Measurements from ENCODE around the gene SPACDR.
"Not testable (repeated sequence)": the region's sequence is repeated elsewhere in the genome, so short reads cannot be mapped to it uniquely, and the experiment has no call there.

Gene SPACDR, protein sequence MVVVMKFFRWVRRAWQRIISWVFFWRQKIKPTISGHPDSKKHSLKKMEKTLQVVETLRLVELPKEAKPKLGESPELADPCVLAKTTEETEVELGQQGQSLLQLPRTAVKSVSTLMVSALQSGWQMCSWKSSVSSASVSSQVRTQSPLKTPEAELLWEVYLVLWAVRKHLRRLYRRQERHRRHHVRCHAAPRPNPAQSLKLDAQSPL

DNA sequence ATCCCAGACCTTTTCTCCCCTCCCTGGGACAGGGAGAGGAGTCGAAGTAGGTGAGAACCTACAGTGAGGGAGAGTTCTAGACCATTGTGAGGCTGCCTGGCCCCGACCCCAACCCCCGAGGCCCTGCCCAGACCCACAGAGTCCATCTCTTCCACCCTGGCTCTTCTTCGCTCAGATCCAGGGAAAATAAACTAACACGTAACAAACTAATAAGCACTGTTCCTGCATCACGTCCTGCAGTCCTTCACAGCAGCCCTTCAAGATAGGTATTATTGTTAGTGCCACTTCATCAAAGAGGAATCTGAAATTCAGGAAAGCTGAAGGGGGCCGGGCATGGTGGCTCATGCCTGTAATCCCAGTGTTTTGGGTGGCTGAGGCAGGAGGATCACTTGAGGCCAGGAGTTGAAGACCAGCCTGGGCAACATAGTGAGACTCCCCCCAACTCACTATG lies at the start of gene SPACDR:
Gene SPACDR (minus strand): TSS at position 51 of the 451 bp plus-strand sequence. CDS start 235 bp downstream, outside the sequence.
- no peak for DNase-seq (ENCODE audit: low spot score)

DNA sequence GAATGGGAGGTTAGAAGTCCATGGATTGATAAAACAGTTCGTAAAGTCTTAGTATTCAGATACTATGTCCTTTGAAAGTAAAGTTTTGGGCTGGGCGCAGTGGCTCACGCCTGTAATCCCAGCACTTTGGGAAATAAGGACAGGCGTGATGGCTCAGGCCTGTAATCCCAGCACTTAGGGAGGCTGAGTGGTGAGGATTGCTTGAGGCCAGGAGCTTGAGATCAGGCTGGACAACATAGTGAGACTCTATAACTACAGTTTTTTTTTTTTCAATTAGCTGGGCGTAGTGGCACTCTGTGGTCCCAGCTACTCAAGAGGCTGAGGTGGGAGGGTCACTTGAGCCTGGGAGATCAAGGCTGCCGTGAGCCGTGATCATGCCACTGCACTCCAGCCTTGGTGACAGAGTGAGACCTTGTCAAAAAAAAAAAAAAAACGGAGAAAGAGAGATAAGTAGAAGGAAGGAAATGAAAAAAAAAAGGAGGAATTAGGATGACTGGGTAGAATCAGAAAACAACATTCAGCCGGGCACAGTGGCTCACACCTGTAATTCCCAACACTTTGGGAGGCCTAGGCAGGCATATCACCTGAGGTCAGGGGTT lies 49.3 kb upstream of the SPACDR start:
- no peak for DNase-seq (ENCODE audit: low spot score)

DNA sequence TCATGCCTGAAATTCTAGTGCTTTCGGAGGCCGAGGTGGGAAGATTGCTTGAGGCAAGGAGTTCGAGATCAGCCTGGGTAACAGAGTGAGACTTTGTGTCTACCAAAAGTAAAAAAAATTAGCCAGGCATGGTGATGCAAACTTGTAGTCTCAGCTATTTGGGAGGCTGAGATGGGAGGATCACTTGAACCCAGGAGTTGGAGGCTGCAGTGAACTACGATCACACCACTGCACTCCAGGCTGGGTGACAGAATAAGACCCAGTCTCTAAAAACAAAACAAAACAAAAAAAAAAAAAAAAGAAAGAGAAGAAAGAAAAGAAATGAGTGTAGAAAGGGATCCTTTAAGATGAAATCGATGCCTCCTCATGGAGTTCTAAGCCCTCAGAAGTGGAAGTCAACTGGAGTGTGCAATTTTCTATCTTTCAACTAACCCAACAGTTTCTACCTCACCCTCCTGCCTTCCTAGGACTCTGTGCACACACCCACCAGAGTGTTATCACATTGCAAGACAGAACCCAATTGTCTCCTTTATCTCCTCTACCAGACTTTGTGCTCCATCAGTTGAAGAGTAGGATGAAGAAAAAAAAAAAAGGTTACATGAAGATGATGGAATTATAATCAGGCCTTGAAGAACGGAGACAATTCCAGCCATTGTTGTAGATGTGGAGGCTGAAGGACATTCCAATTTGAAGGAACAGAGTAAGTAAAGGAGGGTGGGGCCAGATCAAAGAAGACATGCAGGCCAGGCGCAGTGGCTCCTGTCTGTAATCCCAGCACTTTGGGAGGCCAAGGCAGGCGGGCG lies 46.6 kb upstream of the SPACDR start:
- DNase-seq (ENCODE audit: low spot score) = no peak

DNA sequence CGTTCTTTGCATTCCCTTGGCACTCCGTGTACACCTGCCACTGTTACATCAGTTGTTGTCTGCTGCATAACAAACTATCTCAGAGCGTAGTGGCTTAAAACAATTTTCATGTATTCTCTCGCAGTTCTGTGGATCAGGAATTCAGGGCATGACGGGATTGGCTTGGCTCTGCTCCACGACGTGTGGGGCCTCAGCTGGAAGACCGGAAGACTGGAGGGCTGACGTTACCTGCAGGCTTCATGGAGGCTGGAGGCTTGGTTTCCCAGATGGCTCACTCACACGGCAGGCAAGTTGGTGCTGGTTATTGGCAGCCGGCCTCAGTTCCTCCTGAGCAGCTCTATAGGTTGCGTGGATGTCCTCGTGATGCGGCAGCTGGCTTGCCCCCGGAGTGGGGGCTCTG lies 45.2 kb upstream of the SPACDR start:
- DNase-seq (ENCODE audit: low spot score) = no peak

DNA sequence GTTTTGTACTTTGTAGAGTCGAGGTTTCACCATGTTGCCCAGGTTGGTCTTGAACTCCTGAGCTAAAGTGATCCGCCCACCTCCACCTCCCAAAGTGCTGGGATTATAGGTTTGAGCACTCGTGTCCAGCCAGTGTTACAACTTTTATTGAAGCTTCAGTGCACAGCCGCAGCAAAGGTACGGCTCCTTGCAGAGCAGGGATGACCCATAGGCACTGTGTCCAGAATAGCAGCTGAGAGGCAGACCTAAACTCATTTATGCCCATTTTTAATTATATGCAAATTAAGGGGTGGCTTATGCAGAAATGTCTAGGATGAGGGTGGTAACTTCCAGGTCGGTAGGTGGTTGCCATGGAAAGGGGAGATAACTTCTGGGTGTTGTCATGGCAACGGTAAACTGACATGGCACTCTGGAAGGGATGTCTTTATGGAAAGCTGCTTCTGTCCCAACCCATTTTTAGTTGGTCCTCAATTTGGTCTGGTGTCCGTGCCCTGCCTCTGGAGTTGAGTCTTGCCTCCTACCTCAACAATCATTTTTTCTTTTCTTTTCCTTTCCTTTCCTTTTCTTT lies 42.4 kb upstream of the SPACDR start:
- peak; percentile 27 for DNase-seq (ENCODE audit: low spot score)

DNA sequence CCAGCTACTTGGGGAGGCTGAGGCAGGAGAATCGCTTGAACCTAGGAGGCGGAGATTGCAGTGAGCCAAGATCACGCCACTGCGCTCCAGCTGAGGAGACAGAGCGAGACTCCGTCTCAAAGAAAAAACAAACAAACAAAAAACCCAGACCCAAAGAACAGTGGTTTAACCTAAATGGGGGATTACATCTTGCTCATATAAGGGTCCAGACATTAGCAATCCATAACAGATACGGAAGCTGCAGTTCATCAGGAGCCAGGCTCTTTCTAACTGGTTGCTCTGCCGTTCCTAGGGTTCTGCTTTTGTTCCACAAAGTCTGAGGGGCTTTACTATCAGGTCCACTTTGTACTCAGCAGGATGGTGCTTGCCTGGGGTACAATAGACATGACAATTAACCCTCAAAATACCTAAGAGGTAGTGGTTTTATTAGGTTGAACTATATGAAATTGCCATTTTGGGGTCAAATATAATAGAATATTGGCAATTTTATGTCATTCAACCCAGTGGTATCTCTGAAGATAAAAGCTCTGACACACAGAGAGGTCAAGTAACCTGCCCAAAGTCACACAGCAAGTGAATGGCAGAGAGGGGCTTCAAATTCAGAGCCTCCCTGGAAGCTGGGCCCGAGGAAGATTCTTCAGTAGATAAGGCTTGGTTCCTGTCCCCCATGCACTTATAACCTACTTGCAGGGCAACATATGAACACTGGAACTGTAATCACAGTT lies 41.0 kb upstream of the SPACDR start:
- no peak for DNase-seq (ENCODE audit: low spot score)

DNA sequence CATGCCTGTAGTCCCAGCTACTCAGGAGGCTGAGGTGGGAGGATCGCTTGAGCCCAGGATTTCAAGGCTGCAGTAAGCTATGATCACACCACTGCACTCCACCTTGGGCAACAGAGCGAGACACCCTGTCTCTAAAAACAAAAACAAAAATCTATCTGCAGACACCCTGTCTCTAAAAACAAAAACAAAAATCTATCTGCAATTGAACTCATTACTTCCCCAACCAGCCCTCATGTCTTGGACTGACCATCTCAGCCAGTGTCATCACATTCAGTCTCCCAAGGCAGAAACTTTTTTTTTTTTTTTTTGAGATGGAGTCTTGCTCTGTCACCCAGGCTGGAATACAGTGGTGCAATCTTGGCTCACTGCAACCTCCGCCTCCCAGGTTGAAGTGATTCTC lies 40.0 kb upstream of the SPACDR start:
- not testable (repeated sequence) for DNase-seq (ENCODE audit: low spot score)

DNA sequence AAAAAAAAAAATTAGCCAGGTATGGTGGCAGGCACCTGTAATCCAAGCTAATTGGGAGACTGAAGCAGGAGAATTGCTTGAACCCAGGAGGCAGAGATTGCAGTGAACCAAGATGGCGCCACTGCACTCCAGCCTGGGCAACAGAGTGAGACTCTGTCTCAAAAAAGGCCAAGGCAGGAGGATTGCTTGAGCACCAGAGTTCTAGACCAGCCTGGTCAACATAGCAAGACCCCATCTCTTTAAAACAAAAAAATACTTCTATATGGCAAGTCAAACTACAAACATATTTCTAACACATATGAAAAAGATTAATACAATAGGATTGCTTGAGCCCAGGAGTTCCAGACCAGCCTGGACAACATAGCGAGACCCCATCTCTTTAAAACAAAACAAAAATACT lies 36.7 kb upstream of the SPACDR start:
- DNase-seq (ENCODE audit: low spot score) = not testable (repeated sequence)

DNA sequence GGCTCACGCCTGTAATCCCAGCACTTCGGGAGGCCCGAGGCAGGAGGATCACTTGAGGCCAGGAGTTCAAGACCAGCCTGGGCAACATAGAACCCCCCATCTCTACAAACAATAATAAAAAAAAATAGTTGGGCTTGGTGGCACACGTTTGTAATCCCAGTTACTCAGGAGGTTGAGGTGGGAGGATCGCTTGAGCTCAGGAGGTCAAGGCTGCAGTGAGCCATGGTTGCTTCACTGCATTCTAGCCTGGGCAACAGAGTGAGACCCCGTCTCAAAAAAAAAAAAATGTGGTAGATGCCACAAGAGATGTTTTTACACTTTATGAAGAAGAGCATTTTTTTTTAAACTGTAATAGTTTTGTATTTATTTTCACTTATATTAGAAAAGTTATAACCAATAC lies 32.4 kb upstream of the SPACDR start:
- DNase-seq (ENCODE audit: low spot score) = no peak

DNA sequence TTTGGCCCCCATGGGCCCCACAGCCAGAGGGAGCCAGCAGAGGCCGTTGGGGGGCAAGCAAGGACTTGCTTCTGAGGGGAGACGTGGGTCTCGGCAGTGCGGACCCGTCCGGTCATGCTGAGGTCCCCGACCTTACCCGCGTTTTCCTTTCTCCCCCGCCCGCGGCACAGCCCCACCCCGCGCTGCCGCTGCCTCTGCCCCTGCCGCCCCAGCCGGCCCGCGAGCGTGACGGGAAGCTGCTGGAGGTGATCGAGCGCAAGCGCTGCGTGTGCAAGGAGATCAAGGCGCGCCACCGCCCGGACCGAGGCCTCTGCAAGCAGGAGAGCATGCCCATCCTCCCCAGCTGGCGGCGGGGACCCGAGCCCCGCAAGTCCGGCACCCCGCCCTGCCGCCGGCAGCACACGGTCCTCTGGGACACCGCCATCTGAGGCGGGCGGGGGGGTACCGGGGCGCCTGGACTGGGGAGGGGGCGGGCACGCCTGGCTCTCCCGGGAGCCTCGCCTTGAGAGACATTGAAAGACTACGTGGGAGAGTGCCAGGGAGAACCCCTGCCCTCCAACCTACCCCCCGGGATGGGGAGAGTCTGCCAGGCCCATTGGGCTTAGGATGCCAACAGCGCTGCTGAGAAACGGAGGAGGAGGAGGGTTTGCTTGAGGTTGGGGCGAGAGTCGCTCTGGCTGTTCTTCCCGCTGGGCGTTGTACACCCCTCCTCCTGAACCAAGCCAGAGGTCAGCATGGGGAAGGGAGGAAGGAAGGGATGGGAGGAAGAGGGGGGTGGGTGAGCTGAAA lies 29.6 kb upstream of the SPACDR start:
- DNase-seq (ENCODE audit: low spot score) = no peak

DNA sequence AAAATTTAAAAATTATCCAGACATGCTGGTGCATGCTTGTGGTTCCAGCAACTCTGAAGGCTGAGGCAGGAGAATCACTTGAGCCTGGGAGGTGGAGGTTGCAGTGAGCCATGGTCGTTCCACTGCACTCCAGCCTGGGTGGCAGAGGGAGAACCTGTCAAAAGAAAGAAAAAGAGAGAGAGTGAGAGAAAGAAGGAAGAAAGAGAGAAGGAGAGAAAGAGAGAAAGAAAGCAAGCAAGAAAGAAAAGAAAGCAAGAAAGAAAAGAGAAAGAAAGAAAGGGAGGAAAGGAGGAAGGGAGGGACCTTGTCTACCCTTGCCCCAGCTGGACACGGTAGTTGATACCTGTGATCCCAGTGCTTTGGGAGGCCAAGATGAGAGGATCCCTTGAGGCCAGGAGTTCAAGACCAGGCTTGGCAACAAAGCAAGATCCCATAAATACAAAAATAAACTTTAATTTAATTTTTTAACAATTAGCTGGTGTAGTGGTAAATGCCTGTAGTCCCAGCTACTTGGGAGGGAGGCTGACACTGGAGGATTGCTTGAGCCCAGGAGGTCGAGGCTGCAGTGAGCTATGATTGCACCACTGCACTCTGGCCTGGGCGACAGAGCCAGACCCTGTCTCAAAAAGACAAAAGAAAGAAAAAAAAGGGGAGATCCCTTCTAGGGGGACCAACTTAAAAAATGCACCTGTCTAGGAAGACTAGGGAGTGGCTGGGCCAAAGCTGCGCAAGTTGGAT lies 28.8 kb upstream of the SPACDR start:
- DNase-seq (ENCODE audit: low spot score) = no peak

DNA sequence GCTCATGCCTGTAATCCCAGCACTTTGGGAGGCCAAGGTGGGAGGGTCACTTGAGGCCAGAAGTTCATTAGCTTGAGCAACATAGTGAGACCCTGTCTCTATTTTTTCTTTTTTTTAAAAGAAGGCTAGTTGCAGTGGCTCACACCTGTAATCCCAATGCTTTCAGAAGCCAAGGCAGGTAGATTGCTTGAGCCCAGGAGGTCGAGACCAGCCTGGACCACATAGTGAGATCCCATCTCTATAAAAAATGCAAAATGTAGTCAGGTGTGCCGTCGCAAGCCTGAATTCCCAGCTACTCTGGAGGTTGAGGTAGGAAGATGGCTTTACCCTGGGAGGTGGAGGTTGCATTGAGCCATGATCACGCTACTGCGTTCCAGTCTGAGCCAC lies 27.1 kb upstream of the SPACDR start:
- no peak for DNase-seq (ENCODE audit: low spot score)

DNA sequence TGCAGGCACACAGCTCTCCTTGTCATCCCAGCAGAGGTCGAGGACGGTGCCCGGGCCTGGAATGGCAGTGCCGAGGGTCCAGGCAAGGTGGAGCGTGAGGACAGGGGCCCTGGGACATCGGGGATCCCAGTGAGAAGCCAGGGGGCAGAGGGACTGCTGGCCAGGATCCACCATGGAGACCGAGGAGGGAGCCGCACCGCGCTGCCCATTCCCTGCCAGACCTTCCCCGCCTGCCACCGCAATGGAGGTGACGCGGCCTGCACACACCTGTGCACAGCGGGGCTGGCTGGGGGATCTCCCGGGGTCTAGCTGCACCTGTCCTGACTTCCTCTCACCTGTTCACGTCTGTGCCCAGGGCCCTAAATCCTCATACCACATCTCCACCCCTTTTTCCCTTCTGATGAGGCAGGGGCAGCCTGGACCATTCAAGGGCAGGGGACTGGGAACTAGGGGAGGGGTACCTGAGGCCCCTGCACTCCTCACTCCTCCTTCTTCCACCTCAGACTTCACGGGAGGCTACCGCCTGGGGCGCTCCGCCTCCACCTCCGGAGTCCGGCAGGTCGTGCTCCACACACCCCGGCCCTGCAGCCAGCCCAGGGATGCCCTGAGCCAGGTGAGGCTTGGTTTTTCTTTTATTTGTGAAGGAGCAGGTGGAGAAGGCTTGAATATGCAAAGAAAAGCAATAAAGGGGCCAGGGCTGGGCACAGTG lies 26.6 kb upstream of the SPACDR start:
- no peak for DNase-seq (ENCODE audit: low spot score)

DNA sequence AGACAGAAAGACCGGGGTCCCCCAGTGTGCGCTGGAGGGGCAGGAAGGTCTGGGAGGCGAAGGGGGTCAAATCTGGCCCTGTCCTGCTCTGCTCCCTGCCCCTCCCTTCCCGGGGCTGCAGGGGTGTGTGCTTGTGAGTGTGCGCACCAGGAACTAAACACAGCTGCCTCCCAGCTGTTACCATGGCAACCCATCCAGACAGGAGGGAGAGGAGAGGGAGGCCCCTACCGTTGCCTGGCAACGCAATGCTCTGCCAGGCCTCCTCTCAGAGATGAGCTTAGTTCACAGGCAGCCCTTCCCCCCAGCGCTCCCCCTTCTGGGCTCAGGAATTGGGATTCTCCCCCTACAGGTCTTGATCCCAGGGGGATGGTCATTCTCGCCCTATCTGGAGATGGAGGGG lies 25.8 kb upstream of the SPACDR start:
- peak; percentile 91 for DNase-seq (ENCODE audit: low spot score)

DNA sequence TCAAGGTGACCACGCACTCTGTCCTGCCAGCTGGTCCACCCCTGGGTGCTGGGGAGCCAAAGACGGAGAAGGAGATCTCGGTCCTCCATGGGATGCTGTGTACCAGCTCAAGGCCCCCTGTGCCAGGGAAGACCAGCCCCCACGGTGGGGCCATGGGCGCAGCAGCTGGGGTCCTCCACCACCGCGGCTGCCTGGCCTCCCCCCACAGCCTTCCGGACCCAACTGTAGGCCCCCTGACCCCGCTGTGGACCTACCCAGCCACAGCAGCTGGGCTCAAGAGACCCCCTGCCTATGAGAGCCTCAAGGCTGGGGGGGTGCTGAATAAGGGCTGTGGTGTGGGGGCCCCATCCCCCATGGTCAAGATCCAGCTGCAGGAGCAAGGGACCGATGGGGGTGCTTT lies 25.1 kb upstream of the SPACDR start:
- DNase-seq (ENCODE audit: low spot score) = no peak

DNA sequence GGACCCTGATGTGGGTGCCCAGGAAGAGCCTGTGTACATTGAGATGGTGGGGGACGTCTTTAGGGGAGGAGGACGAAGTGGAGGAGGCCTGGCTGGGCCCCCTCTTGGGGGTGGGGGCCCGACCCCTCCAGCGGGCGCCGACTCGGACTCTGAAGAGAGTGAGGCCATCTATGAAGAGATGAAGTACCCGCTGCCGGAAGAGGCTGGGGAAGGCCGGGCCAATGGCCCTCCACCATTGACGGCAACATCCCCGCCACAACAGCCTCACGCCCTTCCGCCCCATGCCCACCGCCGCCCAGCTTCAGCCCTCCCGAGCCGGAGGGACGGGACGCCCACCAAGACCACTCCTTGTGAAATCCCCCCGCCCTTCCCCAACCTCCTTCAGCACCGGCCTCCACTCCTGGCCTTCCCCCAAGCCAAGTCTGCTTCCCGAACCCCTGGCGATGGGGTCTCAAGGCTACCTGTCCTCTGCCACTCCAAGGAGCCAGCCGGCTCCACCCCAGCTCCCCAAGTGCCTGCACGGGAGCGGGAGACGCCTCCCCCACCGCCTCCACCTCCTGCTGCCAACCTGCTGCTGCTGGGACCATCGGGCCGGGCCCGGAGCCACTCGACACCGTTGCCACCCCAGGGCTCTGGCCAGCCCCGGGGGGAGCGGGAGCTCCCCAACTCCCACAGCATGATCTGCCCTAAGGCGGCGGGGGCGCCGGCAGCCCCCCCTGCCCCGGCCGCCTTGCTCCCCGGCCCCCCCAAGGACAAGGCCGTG lies 24.5 kb upstream of the SPACDR start:
- no peak for DNase-seq (ENCODE audit: low spot score)

DNA sequence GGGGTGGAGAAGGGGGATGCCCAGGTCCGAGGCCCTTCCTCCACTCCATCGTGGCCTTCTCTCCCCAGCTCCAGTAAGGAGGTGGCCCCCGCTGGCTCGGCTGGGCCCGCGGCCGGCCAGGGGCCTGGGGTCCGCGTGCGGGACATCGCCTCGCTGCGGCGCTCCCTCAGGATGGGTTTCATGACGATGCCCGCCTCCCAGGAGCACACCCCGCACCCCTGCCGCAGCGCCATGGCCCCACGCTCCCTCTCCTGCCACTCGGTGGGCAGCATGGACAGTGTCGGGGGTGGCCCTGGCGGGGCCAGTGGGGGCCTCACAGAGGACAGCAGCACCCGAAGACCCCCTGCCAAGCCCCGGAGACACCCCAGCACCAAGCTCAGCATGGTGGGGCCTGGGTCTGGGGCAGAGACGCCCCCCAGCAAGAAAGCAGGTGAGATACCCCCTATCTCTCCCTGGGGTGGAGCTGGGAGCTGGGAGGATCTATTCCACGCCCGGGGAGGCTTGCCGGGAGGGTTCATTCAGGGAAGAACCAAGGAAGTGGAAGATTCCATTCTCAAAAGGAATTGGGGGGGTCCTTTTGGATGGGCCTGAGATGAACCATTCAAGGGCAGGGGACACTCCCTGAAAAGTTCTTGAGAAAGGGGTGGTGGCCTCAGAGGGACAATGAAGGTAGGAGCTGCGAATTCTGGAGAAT lies 22.8 kb upstream of the SPACDR start:
- DNase-seq (ENCODE audit: low spot score) = peak; percentile 71

DNA sequence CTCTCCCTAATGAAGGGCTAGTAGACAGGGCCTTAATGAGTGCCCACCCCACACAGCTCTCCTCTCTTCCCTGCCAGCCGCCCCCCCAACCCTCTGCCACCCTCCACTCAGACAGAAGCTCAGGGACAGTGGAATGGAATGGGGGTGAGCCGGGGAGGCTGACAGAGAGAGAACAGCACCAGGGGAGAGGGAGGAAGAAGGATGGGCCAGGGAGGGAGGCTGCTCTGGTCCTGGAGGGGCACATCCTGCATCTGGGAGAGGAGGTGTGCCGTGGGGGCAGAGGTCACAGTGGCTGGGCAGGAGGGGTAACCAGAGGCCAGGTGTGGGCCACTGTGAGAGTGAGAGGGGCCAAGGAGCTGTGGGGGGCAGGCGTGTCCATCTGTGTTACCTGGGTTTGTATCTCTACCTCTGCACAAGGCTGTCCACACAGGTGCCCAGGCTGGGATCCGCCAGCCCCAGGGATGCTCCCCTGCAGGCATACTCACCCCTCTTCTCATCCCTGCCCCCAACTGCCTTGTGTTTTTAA lies 22.1 kb upstream of the SPACDR start:
- no peak for DNase-seq (ENCODE audit: low spot score)
